ENCODE data around the gene DSN1. TPM values are rescaled to one million over a fixed set of nuclear protein-coding genes. Genes with fewer than 3 reads are reported as not detected.

Gene DSN1
- total and polyA plus RNA-seq, 2 experiments from 2014 or later = 19.4 to 26.4 TPM

- Mint-ChIP-seq H3K4me1 (no peaks in the 10 kb centered on the region), H3K27ac (no peak overlapping the region), H3K36me3 (ENCODE audit: low read depth) (peaks cover 61% of the 10 kb centered on the region), H3K4me3 (no peak overlapping the region), H3K9me3 (no peaks in the 10 kb centered on the region), H3K27me3 (ENCODE audit: insufficient read depth, low read depth, poor library complexity) (peaks cover 5% of the 10 kb centered on the region)
- Histone ChIP-seq H3K79me2 (replicated peaks; ENCODE audit: insufficient read depth) (no peaks in the 10 kb centered on the region), H3K9me2 (ENCODE audit: insufficient read depth) (no peaks in the 10 kb centered on the region), H3K4me1 (ENCODE audit: insufficient read depth) (no peaks in the 10 kb centered on the region), H2AFZ (no peak overlapping the region), H4K20me1 (replicated peaks; ENCODE audit: insufficient read depth) (peaks cover 6% of the 10 kb centered on the region; the same call in 1 of the 2 replicates), H3K4me3 (no peak overlapping the region), H3K4me2 (no peak overlapping the region), H3K27ac (ENCODE audit: low read depth) (no peak overlapping the region), H3K36me3 (ENCODE audit: insufficient read depth) (peaks cover 39% of the 10 kb centered on the region; the same call in 1 of the 2 replicates), H3F3A (replicated peaks; ENCODE audit: low read depth) (0 out of 2 replicates have a peak, but pooled peaks cover 5% of the 10 kb centered on the region), H3K27me3 (ENCODE audit: insufficient read depth) (no peaks in the 10 kb centered on the region)
- TF ChIP-seq, protein P1, sequence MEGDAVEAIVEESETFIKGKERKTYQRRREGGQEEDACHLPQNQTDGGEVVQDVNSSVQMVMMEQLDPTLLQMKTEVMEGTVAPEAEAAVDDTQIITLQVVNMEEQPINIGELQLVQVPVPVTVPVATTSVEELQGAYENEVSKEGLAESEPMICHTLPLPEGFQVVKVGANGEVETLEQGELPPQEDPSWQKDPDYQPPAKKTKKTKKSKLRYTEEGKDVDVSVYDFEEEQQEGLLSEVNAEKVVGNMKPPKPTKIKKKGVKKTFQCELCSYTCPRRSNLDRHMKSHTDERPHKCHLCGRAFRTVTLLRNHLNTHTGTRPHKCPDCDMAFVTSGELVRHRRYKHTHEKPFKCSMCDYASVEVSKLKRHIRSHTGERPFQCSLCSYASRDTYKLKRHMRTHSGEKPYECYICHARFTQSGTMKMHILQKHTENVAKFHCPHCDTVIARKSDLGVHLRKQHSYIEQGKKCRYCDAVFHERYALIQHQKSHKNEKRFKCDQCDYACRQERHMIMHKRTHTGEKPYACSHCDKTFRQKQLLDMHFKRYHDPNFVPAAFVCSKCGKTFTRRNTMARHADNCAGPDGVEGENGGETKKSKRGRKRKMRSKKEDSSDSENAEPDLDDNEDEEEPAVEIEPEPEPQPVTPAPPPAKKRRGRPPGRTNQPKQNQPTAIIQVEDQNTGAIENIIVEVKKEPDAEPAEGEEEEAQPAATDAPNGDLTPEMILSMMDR (conservative IDR thresholded peaks at IDR 0.05; ENCODE audit: low read depth in 2 of 2) = peak; percentile 72 to 83
- TF ChIP-seq EZH2 (IDR thresholded peaks at IDR 0.05; ENCODE audit: low read depth, unreplicated experiment) = no peak
- TF ChIP-seq ZNF114 (CRISPR knock-in tag; IDR thresholded peaks at IDR 0.05) = no peak
- no peak for TF ChIP-seq JUNB (IDR thresholded peaks at IDR 0.05; ENCODE audit: unreplicated experiment)
- TF ChIP-seq ZNF331 (CRISPR knock-in tag; IDR thresholded peaks at IDR 0.05; ENCODE audit: low read depth) = no peak
- TF ChIP-seq, protein P2, sequence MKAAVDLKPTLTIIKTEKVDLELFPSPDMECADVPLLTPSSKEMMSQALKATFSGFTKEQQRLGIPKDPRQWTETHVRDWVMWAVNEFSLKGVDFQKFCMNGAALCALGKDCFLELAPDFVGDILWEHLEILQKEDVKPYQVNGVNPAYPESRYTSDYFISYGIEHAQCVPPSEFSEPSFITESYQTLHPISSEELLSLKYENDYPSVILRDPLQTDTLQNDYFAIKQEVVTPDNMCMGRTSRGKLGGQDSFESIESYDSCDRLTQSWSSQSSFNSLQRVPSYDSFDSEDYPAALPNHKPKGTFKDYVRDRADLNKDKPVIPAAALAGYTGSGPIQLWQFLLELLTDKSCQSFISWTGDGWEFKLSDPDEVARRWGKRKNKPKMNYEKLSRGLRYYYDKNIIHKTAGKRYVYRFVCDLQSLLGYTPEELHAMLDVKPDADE (IDR thresholded peaks at IDR 0.05) = no peak
- no peak for TF ChIP-seq NANOG (IDR thresholded peaks at IDR 0.05; ENCODE audit: borderline replicate concordance)
- DNase-seq (ENCODE audit: low spot score) (peak; percentile 88), ATAC-seq (peak; percentile 97)
These were observed 18.8 kb downstream of the DSN1 start for GRCh38 chr20:36754656-36755222.

DNA sequence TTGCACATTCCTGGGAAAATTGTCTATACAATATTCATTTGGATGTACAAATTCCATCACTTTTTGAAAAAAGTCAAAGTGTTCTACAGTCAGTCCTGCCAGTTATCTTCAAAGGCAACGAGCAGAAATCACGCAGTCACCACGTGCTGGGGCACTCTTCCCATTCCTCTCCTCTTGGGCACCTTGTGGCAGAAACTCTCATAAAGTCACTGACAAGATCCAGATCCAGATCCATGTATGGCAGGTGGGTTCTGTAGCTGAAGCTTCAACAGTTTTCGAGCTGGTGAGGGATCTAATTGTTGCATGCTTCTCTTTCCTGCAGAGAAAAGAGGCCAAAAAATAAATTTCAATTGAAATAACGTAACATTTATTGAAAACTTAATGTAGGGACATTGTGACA lies 21.0 kb downstream of the DSN1 start:
- Histone ChIP-seq H3K4me3 (no peak overlapping the region), H3K79me2 (replicated peaks; ENCODE audit: insufficient read depth) (no peaks in the 10 kb centered on the region), H3K4me2 (no peak overlapping the region), H3K27me3 (ENCODE audit: insufficient read depth) (no peaks in the 10 kb centered on the region), H3F3A (replicated peaks; ENCODE audit: low read depth) (0 out of 2 replicates have a peak, but pooled peaks cover 5% of the 10 kb centered on the region), H3K4me1 (ENCODE audit: insufficient read depth) (no peaks in the 10 kb centered on the region), H3K36me3 (ENCODE audit: insufficient read depth) (peaks cover 28% of the 10 kb centered on the region; the same call in 1 of the 2 replicates), H4K20me1 (replicated peaks; ENCODE audit: insufficient read depth) (peaks cover 6% of the 10 kb centered on the region; the same call in 1 of the 2 replicates), H3K9me2 (ENCODE audit: insufficient read depth) (no peaks in the 10 kb centered on the region), H3K27ac (ENCODE audit: low read depth) (no peak overlapping the region), H2AFZ (no peak overlapping the region)
- ATAC-seq = no peak
- no peak overlapping the region for H3K4me3 Mint-ChIP-seq
- H3K27me3 Mint-ChIP-seq (ENCODE audit: insufficient read depth, low read depth, poor library complexity) = peaks cover 4% of the 10 kb centered on the region
- H3K9me3 Mint-ChIP-seq = no peaks in the 10 kb centered on the region
- peaks cover 55% of the 10 kb centered on the region for H3K36me3 Mint-ChIP-seq (ENCODE audit: low read depth)
- no peak for DNase-seq (ENCODE audit: low spot score)
- H3K27ac Mint-ChIP-seq = no peak overlapping the region
- H3K4me1 Mint-ChIP-seq = no peaks in the 10 kb centered on the region
- no peak for TF ChIP-seq ZNF331 (CRISPR knock-in tag; IDR thresholded peaks at IDR 0.05; ENCODE audit: low read depth)
- no peak for TF ChIP-seq NANOG (IDR thresholded peaks at IDR 0.05; ENCODE audit: borderline replicate concordance)
- no peak for TF ChIP-seq JUNB (IDR thresholded peaks at IDR 0.05; ENCODE audit: unreplicated experiment)
- TF ChIP-seq ZNF114 (CRISPR knock-in tag; IDR thresholded peaks at IDR 0.05) = no peak
- no peak for TF ChIP-seq EZH2 (IDR thresholded peaks at IDR 0.05; ENCODE audit: low read depth, unreplicated experiment)
- no peak for TF ChIP-seq POLR2AphosphoS5 (IDR thresholded peaks at IDR 0.05; ENCODE audit: low read depth)
- no peak for TF ChIP-seq REST (IDR thresholded peaks at IDR 0.05; ENCODE audit: unreplicated experiment)
- TF ChIP-seq EZH2phosphoT487 (IDR thresholded peaks at IDR 0.05; ENCODE audit: unreplicated experiment) = no peak
- no peak for TF ChIP-seq CREB1 (CRISPR knock-in tag; IDR thresholded peaks at IDR 0.05; ENCODE audit: low read depth)
- TF ChIP-seq, protein P1 (conservative IDR thresholded peaks at IDR 0.05; ENCODE audit: low read depth in 2 of 2) = no peak
- TF ChIP-seq STAT1 (IDR thresholded peaks at IDR 0.05; ENCODE audit: unreplicated experiment) = no peak
